GM19455 (cell line): ENCODE results near the gene HES2.
"Not testable (repeated sequence)": the region's sequence is repeated elsewhere in the genome, so short reads cannot be mapped to it uniquely, and the experiment has no call there.

Experiments used
- ATAC-seq: cut with Tn5 transposase; IDR thresholded peaks from one replicate; pipeline ENCODE4 v1.9.1; 2021; ENCODE audit not compliant: unreplicated experiment

HES2 gene

GRCh38 chr1:6419397-6419803 lies 319 bp downstream of the HES2 start:
- no peak for ATAC-seq

- no peak for ATAC-seq
Measured at GRCh38 chr1:6418668-6419396, 887 bp downstream of the HES2 start.

DNA sequence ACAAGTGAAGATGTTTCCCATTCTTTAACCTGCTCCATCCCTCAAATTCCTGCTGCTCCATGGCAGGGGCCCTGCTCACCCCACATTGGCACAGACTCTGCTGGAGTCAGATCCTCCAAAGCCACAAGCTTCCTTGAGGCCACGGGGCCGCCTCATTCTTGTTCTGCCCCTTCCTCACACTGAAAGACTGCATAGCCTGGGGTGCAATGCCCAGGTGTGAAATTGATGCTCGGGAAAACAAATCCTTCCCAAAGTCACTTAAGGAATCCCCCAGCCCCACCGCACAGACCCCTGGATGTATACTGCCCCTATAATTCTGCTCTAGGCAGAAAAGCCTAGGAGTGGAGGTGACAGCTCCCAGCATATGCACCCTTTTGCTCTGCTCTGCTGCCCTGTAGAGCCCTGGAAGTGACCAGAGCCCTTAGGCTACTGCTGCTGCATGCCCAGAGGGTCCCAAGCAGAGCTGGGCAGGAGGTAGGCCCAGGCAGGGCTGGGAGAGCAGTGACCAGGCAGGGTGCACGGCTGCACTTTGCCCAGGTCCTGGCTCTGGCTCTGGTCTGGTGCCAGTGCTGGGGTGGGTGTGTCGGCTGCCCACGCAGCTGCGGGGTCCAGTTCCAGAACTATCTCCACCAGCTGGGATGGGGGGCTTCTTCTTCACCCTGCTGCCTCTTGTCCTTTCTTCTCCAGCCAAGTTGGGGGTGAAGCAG lies 1.6 kb downstream of the HES2 start:
- no peak for ATAC-seq

DNA sequence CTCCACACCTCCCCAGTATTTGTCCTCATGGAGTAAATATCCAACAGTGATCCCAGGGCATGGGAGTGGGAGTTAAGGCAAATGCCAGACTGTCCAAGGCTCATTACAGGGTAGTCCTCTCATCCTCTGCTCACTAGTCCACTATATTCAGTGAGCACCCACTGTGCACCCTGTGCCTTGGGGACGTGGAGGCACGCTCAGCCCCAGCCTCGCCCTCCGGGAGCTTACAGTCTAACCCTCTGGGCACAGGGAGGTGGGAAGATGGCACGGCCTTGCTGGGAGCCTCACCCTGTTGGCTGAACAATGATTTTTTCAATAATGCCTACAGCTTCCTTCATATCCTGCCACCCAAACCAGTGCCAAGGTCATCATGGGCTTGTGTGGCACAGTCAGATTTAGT lies 2.8 kb downstream of the HES2 start:
- ATAC-seq, result no peak

DNA sequence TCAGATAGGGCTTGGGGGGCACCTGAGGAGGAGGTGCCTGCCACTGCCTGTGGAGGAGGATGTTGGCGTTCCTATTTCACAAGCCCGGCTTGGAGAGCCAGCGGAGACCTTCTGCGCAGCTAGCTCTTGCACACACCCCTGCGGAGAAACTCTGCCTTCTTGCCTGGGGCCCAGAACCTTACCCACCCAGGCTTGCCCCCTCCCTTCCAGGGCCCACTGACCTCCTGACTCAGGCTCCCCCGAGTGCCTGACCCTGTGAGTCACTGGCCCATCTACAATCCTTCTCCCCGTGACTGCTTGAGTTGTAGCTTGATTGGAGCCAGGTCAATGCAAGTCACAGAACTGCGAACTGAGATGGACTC lies 3.4 kb downstream of the HES2 start:
- ATAC-seq, result no peak

DNA sequence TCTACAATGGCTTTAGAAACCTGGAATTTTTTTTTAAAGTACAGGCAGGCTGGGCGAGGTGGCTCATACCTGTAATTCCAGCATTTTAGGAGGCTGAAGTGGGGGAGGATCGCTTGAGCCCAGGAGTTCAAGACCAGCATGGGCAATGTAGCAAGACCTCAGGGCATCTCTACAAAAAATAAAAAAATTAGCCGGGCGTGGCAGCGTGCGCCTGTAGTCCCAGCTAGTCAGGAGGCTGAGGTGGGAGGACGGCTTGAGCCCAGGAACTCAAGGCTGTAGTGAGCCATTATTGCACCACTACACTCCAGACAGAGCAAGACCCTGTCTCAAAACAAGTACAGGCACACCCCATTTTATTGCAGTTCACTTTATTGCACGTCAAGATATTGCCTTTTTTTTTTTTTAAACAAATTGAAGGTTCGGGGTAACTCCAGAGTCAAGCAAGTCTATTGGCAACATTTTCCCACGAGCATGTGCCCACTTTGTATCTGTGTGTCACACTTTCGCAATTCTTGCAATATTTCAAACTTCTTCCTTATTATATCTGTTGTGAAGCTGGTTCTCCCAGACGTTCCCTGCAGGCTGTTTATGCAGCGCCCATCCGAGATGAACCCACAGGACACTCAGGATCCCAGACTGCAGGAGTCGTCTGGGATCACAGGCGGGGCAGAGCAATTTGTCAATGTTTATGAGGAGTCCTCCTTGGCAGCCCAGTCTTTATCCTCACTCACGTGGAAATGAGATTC lies 4.7 kb downstream of the HES2 start:
- no peak for ATAC-seq

DNA sequence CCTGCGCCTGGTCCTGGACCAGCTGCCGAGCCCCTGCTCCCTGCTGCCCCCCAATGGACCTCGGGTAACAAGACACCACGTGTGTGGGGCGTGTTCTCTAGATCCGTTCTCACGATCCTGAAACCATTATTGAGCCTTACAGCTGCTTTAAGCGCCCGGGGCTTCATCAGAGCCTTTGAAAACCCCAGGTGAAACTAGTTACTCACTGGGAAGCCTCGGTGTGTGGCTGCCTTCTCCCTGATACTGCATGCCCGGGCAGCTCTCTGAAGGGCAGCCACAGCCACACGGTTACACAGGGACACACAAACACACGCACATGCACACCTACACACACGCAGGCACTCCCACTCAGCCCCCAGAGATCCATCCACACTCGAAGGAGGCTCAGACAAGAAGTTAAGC lies 5.3 kb downstream of the HES2 start:
- peak; percentile 78 for ATAC-seq

- ATAC-seq, result no peak
Measured at GRCh38 chr1:6412896-6413295, 6.8 kb downstream of the HES2 start.

DNA sequence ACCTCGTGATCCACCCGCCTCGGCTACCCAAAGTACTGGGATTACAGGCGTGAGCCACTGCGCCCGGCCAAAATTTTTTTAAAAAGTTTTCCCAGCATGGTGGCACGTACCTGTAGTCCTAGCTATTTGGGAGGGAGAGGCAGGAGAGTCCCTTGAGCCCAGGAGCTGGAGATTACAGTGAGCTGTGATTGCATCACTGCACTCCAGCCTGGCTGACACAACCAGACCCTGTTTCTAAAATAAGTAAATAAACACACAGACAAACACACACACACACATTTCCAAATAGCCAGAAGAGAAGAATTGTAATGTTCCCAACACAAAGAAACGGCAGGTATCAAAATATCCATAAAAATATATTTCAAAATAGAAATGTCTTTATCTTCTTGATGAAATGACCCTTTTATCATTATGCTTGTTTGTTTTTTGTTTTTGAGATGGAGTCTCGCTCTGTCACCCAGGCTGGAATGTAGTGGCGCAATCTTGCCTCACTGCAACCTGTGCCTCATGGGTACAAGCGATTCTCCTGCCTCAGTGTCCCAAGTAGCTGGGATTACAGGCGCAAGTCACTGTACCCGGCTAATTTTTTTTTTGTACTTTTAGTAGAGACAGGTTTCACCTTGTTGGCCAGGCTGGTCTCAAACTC lies 9.3 kb downstream of the HES2 start:
- no peak for ATAC-seq

GRCh38 chr1:6409733-6410132 lies 10.0 kb downstream of the HES2 start:
- no peak for ATAC-seq

DNA sequence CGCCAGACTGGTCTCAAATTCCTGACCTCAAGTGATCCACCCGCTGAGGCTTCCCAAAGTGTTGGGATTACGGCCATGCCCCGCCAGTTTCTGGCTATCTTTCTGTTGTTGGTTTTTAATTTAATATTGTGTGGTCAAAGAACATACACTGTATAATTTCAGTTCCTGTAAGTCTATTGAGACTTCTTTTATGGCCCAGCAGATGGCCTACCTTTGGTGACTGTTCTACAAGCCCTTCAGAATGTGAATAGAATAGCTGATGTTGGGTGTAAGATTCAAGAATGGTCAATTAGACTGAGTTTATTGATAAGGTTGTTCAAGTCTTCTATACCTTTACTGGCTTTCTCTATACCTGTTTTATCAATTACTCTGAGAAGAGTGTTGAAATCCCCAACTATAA lies 10.7 kb downstream of the HES2 start:
- ATAC-seq, result no peak

DNA sequence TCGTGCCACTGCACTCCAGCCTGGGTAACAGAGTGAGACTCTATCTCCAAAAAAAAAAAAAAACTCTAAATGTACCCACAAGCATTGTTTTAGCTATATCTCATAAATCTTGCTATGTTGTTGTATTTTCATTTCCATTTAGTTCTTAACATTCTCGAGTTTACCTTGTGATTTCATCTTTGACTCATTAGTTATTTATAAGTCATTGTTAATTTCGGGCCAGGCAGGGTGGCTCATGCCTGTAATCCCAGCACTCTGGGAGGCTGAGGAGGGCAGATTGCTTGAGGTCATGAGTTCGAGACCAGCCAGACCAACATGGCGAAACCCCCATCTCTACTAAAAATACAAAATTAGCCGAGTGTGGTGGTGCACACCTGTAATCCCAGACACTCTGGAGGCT lies 11.7 kb downstream of the HES2 start:
- ATAC-seq, result no peak

DNA sequence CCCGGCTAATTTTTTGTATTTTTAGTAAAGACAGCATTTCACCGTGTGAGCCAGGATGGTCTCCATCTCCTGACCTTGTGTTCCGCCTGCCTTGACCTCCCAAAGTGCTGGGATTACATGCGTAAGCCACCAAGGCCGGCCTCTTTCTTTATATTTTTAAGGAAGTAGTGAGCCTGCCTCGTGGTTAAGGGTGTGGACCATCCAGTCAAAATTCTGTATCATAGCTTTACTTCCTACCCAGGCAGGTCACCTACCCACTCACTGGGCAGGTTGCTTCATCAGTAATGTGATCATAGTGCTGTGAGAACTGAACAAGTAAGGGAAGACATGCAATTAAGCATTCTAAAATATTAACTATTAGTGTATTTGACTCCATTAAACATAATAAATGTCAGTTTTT lies 18.0 kb downstream of the HES2 start:
- ATAC-seq, result no peak

DNA sequence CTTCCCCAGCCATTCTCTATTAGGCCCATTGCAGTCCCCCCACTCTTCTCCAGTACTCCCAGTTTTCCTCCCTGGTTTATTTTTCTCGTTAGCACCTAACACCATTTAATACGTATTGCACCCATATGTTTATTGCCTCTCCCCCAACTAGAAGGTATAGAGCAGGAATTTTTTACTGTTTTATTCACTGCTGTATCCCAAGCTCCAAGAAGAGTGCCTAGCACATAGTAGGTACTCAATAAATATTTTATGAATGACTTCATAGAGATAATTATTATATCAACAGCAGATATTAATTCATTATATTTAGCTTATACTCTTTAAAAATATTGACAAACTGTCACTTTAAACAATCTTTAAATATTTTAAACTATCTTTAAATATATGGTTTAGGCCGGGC lies 20.4 kb downstream of the HES2 start:
- ATAC-seq, result no peak

GRCh38 chr1:6397844-6398441 lies 21.8 kb downstream of the HES2 start:
- no peak for ATAC-seq

DNA sequence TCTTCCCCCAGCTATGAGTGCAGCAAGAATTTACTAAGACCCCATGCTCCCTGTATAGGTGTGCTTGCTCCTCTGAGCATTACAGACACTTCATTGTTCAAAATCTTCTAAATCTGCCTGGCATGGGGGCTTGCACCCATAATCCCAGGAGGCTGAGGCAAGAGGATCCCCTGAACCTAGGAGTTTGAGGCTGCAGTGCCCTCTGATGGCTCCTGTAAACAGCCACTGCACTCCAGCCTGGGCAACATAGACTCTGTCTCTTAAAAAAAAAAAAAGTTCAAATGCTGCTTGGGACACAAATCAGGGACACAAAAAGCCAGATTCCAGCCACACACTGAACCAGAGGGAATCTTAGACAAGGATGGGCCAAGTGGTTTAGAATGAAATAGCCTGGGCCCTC lies 22.7 kb downstream of the HES2 start:
- ATAC-seq, result no peak

- not testable (repeated sequence) for ATAC-seq
Measured at GRCh38 chr1:6395781-6396244, 23.9 kb downstream of the HES2 start.

GRCh38 chr1:6395130-6395529 lies 24.6 kb downstream of the HES2 start:
- ATAC-seq, result not testable (repeated sequence)

DNA sequence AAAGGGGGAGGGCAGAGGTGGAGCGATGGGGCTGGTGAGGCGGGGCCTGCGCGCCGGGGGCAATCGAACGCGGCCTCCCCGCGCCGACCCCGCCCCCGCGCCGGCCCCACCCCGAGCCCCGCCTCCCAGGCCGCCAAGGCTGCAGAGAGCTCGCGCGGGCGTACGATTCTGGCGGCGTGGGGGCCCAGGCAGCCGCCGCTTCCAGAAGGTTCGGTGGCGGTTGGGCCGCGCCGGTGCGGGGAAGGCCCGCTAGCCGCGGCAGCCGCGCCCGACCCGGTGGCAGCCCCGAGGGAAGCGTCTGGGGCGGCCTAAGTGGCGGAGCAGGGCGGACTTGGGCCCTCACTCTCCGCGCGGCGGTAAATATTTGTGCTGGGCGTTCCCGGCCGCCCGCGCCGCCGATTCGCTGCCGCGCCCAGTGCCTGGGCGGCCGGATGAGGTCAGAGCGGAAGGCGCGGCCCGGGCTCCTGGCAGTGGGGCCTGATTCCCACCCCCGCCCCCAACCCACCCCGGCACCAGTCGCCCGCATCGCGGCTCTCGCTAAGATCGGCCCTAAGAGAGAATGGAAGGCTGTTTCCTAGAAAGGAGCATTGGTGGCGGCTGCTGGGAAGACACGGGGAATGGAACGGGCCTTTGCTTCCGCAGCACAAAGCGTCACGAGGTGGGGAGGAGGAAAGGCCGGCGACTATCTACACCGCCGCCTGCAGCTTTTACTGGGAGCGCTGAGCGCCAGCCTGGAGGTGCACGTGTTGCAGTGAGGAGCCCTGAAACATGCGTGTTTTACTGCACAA lies 26.1 kb downstream of the HES2 start, which contains the start of gene ACOT7:
TSS of gene ACOT7 (minus strand) at position 368 of the 788 bp plus-strand sequence. CDS start 368 bp downstream, outside the sequence.
- peak; percentile 75 for ATAC-seq

- peak; percentile 28 for ATAC-seq
Measured at GRCh38 chr1:6392809-6393399, 26.8 kb downstream of the HES2 start.
